RWPE2 (cell line): ENCODE measurements around the gene IRGQ.

ENCODE experiments used
- ATAC-seq: fragments of 200-7000 bp; cut with Tn5 transposase; 3 replicates; pipeline ENCODE4 v1.9.1; 2021; ENCODE audit warnings: low read depth
- DNase-seq: peaks from one replicate; pipeline ENCODE4 v3.0.0-alpha.2; 2020; ENCODE audit warnings: low spot score
- H3K27ac ChIP-seq: fragments of 450-650 bp; 2 replicates; pipeline ENCODE4 v1.5.1; 2017; ENCODE audit warnings: mild to moderate bottlenecking; ENCODE audit not compliant: poor library complexity, severe bottlenecking
- H3K27me3 ChIP-seq: fragments of 250-450 bp; sonication (Bioruptor Pico); 2 replicates; pipeline ENCODE4 v1.5.1; 2021; ENCODE audit warnings: mild to moderate bottlenecking, moderate library complexity; ENCODE audit not compliant: insufficient read depth, poor library complexity, severe bottlenecking
- H3K36me3 ChIP-seq: fragments of 250-450 bp; sonication (Bioruptor Pico); 2 replicates; pipeline ENCODE4 v1.5.1; 2020; ENCODE audit warnings: low read depth, mild to moderate bottlenecking, moderate library complexity
- H3K4me1 ChIP-seq: fragments of 250-450 bp; sonication (Bioruptor Pico); 2 replicates; pipeline ENCODE4 v1.5.1; 2021; ENCODE audit warnings: mild to moderate bottlenecking, moderate library complexity; ENCODE audit not compliant: insufficient read depth, poor library complexity, severe bottlenecking
- H3K4me3 ChIP-seq: fragments of 250-450 bp; sonication (Bioruptor Pico); 2 replicates; pipeline ENCODE4 v1.5.1; 2021; ENCODE audit warnings: mild to moderate bottlenecking, moderate library complexity; ENCODE audit not compliant: severe bottlenecking
- H3K9me3 ChIP-seq: fragments of 250-450 bp; sonication (Bioruptor Pico); 2 replicates; pipeline ENCODE4 v1.5.1; 2021; ENCODE audit warnings: mild to moderate bottlenecking, moderate library complexity; ENCODE audit not compliant: severe bottlenecking
- CTCF ChIP-seq: fragments of 450-650 bp; IDR thresholded peaks from one replicate; pipeline ENCODE4 v1.5.1; 2017; ENCODE audit warnings: mild to moderate bottlenecking, moderate library complexity; ENCODE audit not compliant: poor library complexity, severe bottlenecking

IRGQ gene

GRCh38 chr19:43575156-43575950 is 20.6 kb downstream of the IRGQ start, which contains the start of the genes PINLYP and XRCC1:
TSS of gene PINLYP (plus strand) at chr19:43575801. CDS start at chr19:43577192, 1,391 bp downstream.
TSS of gene XRCC1 (minus strand) at chr19:43575527. CDS start at chr19:43575458, 69 bp downstream.
- no peaks in the 10 kb centered on the region for H3K27me3 ChIP-seq
- H3K27ac ChIP-seq: peak within 1 kb of the TSS; percentile 45
- H3K36me3 ChIP-seq: peaks cover 16% of the 10 kb centered on the region
- ATAC-seq (peak; percentile 97), DNase-seq (peak; percentile 98)
- H3K4me1 ChIP-seq: peaks cover 9% of the 10 kb centered on the region
- no peak for TF ChIP-seq CTCF
- no peaks in the 10 kb centered on the region for H3K9me3 ChIP-seq
- H3K4me3 ChIP-seq: peak within 1 kb of the TSS; percentile 65

GRCh38 chr19:43574424-43575155 is 21.3 kb downstream of the IRGQ start:
- DNase-seq (no peak), ATAC-seq (no peak)
- TF ChIP-seq CTCF: no peak
- Histone ChIP-seq H3K36me3 (peaks cover 22% of the 10 kb centered on the region), H3K4me3 (peak overlapping the region; percentile 65), H3K27me3 (no peaks in the 10 kb centered on the region), H3K4me1 (peaks cover 9% of the 10 kb centered on the region), H3K27ac (peak overlapping the region; percentile 45), H3K9me3 (no peaks in the 10 kb centered on the region)

- no peak for ATAC-seq
- DNase-seq: no peak
- Histone ChIP-seq H3K4me3 (no peak overlapping the region), H3K4me1 (peaks cover 9% of the 10 kb centered on the region), H3K36me3 (peaks cover 22% of the 10 kb centered on the region), H3K27me3 (no peaks in the 10 kb centered on the region), H3K9me3 (no peaks in the 10 kb centered on the region), H3K27ac (no peak overlapping the region)
- TF ChIP-seq CTCF: no peak
Observed at GRCh38 chr19:43572171-43572588, 23.8 kb downstream of the IRGQ start.

- Histone ChIP-seq H3K36me3 (peaks cover 22% of the 10 kb centered on the region), H3K27me3 (no peaks in the 10 kb centered on the region), H3K27ac (no peak overlapping the region), H3K9me3 (no peaks in the 10 kb centered on the region), H3K4me3 (no peak overlapping the region), H3K4me1 (no peaks in the 10 kb centered on the region)
- no peak for TF ChIP-seq CTCF
- DNase-seq (no peak), ATAC-seq (peak; percentile 70)
Observed at GRCh38 chr19:43570174-43570791, 25.7 kb downstream of the IRGQ start.
